ENCODE results near the gene UNC13B. TPM values are rescaled to one million over a fixed set of nuclear protein-coding genes. Genes with fewer than 3 reads are reported as not detected.

The UNC13B gene
- total and polyA plus RNA-seq, 2 donors (not counting 3 experiments of a cell fraction or from before 2014, with no cell fraction given): 30.1 to 46.2 TPM

DNA sequence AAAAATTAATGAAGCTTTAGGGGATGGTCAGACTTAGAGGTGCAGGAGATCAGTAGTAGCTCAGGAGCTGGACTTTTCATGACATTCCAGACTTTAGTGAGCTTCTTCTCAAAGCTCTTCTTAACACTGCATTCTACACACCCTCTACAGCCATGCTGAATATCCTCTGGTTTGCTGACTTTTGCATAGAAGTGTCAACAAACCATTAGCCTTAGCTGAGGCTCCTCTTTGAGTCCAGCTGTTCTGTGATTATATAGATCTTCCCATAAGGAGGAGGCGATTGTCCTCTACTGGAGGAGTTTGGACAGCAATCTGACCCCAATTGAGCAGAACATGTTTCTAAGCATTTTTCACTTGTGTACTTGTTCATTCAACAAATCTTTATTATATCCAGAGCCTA lies 253.1 kb downstream of the UNC13B start:
- Histone ChIP-seq H3K4me1 (ENCODE audit: control insufficient read depth, extremely low read depth, insufficient read depth, low read length) (no peaks in the 10 kb centered on the region), H3K27me3 (ENCODE audit: control insufficient read depth in 2 of 2, insufficient read depth in 2 of 2, low read length in 2 of 2) (no peaks in the 10 kb centered on the region), H3K36me3 (ENCODE audit: control insufficient read depth in 2 of 2, extremely low read depth in 1 of 2, insufficient read depth in 2 of 2, low read length in 2 of 2) (no peaks in the 10 kb centered on the region), H4K20me1 (replicated peaks; ENCODE audit: control insufficient read depth, extremely low read depth, insufficient read depth, low read length) (no peaks in the 10 kb centered on the region), H3K4me2 (ENCODE audit: insufficient read depth, low read length) (no peak overlapping the region), H3K4me3 (replicated peaks in 1 of 3; ENCODE audit: insufficient read depth in 1 of 3, low read depth in 1 of 3, low read length in 3 of 3) (no peak overlapping the region), H2AFZ (ENCODE audit: low read depth, low read length) (no peak overlapping the region), H3K27ac (ENCODE audit: insufficient read depth, low read depth, low read length) (no peak overlapping the region), H3K79me2 (ENCODE audit: control insufficient read depth, insufficient read depth, low read length) (no peaks in the 10 kb centered on the region), H3K9me3 (replicated peaks; ENCODE audit: control insufficient read depth, insufficient read depth, low read length) (no peaks in the 10 kb centered on the region), H3K9ac (replicated peaks; ENCODE audit: extremely low read depth, insufficient read depth, low read length) (no peak overlapping the region), H3K9me1 (replicated peaks; ENCODE audit: control insufficient read depth, extremely low read depth, insufficient read depth, low read length) (no peaks in the 10 kb centered on the region)
- CTCF ChIA-PET: interaction anchor here (0.9 to 3.4 kb wide), 8 partner anchors 9 to 515 kb away, joined by 3 to 29 read pairs (median 4); partner anchors contain the start of genes ATOSB and UNC13B
- POLR2A ChIA-PET: no interaction called here
- no TSS peak for BruUV-seq (replicated peaks)
- DNase-seq (ENCODE audit: low read depth, low spot score) (no peak), FAIRE-seq (no peak)
- TF ChIP-seq FOS (IDR thresholded peaks at IDR 0.05; ENCODE audit: borderline replicate concordance, insufficient read depth, low read length) (no peak), JUN (IDR thresholded peaks at IDR 0.05; ENCODE audit: borderline replicate concordance, insufficient read depth, insufficient read length, low read depth) (no peak), EZH2 (IDR thresholded peaks at IDR 0.05; ENCODE audit: borderline replicate concordance, low read depth, low read length, severe bottlenecking) (no peak), POLR2A (IDR thresholded peaks at IDR 0.05; ENCODE audit: low read depth, low read length) (no peak)
- dilution Hi-C loops (cut with MboI; ENCODE audit: extremely low pct_ligation_motif_present, low sequenced_read_pairs): no loop called here
- intact Hi-C loops (cut with micrococcal nuclease): no loop called here

- no peak for DNase-seq (ENCODE audit: low read depth, low spot score)
- Histone ChIP-seq H3K36me3 (ENCODE audit: control insufficient read depth in 2 of 2, extremely low read depth in 1 of 2, insufficient read depth in 2 of 2, low read length in 2 of 2) (no peaks in the 10 kb centered on the region), H3K4me2 (ENCODE audit: insufficient read depth, low read length) (no peak overlapping the region), H4K20me1 (replicated peaks; ENCODE audit: control insufficient read depth, extremely low read depth, insufficient read depth, low read length) (no peaks in the 10 kb centered on the region), H3K4me3 (replicated peaks in 1 of 3; ENCODE audit: insufficient read depth in 1 of 3, low read depth in 1 of 3, low read length in 3 of 3) (no peak overlapping the region), H3K9ac (replicated peaks; ENCODE audit: extremely low read depth, insufficient read depth, low read length) (no peak overlapping the region), H3K27ac (ENCODE audit: insufficient read depth, low read depth, low read length) (no peak overlapping the region), H3K79me2 (ENCODE audit: control insufficient read depth, insufficient read depth, low read length) (no peaks in the 10 kb centered on the region), H3K27me3 (ENCODE audit: control insufficient read depth in 2 of 2, insufficient read depth in 2 of 2, low read length in 2 of 2) (no peaks in the 10 kb centered on the region), H3K9me3 (replicated peaks; ENCODE audit: control insufficient read depth, insufficient read depth, low read length) (no peaks in the 10 kb centered on the region), H3K4me1 (ENCODE audit: control insufficient read depth, extremely low read depth, insufficient read depth, low read length) (no peaks in the 10 kb centered on the region), H3K9me1 (replicated peaks; ENCODE audit: control insufficient read depth, extremely low read depth, insufficient read depth, low read length) (no peaks in the 10 kb centered on the region), H2AFZ (ENCODE audit: low read depth, low read length) (no peak overlapping the region)
- ChIA-PET CTCF (interaction anchor here (0.9 to 3.4 kb wide), 10 partner anchors 9 to 516 kb away, joined by 3 to 29 read pairs (median 4); partner anchors contain the start of genes ATOSB and UNC13B), POLR2A (no interaction called here)
- FAIRE-seq: no peak
- no TSS peak for BruUV-seq (replicated peaks)
- no peak for TF ChIP-seq JUN (IDR thresholded peaks at IDR 0.05; ENCODE audit: borderline replicate concordance, insufficient read depth, insufficient read length, low read depth)
- TF ChIP-seq, protein P1, sequence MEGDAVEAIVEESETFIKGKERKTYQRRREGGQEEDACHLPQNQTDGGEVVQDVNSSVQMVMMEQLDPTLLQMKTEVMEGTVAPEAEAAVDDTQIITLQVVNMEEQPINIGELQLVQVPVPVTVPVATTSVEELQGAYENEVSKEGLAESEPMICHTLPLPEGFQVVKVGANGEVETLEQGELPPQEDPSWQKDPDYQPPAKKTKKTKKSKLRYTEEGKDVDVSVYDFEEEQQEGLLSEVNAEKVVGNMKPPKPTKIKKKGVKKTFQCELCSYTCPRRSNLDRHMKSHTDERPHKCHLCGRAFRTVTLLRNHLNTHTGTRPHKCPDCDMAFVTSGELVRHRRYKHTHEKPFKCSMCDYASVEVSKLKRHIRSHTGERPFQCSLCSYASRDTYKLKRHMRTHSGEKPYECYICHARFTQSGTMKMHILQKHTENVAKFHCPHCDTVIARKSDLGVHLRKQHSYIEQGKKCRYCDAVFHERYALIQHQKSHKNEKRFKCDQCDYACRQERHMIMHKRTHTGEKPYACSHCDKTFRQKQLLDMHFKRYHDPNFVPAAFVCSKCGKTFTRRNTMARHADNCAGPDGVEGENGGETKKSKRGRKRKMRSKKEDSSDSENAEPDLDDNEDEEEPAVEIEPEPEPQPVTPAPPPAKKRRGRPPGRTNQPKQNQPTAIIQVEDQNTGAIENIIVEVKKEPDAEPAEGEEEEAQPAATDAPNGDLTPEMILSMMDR (IDR thresholded peaks at IDR 0.05; ENCODE audit: extremely low read depth in 1 of 2, insufficient read depth in 1 of 2, low read depth in 1 of 2, low read length in 2 of 2): no peak
- dilution Hi-C loops (cut with MboI; ENCODE audit: extremely low pct_ligation_motif_present, low sequenced_read_pairs): no loop called here
- intact Hi-C loops (cut with micrococcal nuclease): no loop called here
These were observed 253.7 kb downstream of the UNC13B start for GRCh38 chr9:35415402-35416097.

Measured in endothelial cell of umbilical vein (primary cell).